Astrocyte (in vitro differentiated cells and primary cell): ENCODE data around the gene APOA5. TPM values are rescaled to one million over a fixed set of nuclear protein-coding genes. Genes with fewer than 3 reads are reported as not detected.

Experiments
- DNase-seq: peaks from one replicate; pipeline ENCODE4 v3.0.0-alpha.2; 2010; ENCODE audit warnings: low read depth
- FAIRE-seq: peaks from 2 replicates; lab custom pipeline; 2011; peaks lifted over from hg19 to GRCh38; lab: Jason Lieb, UNC
- H2AFZ ChIP-seq: 2 replicates; pipeline ENCODE4 v1.6.0; 2012; ENCODE audit warnings: low read depth, low read length, inconsistent platforms
- H3K27ac ChIP-seq: 2 replicates; pipeline ENCODE4 v1.5.1; 2011; ENCODE audit warnings: low read depth, low read length, inconsistent platforms
- H3K27me3 ChIP-seq: 2 replicates; pipeline ENCODE4 v1.6.0; 2011; ENCODE audit warnings: low read length, inconsistent platforms; ENCODE audit not compliant: insufficient read depth
- H3K36me3 ChIP-seq: 2 replicates; pipeline ENCODE4 v1.5.1; 2011; ENCODE audit warnings: low read length, inconsistent platforms; ENCODE audit not compliant: insufficient read depth
- H3K4me1 ChIP-seq: 2 replicates; pipeline ENCODE4 v1.5.1; 2011; ENCODE audit warnings: low read length, inconsistent platforms; ENCODE audit not compliant: insufficient read depth
- H3K4me2 ChIP-seq: 2 replicates; pipeline ENCODE4 v1.6.0; 2012; ENCODE audit warnings: low read length, inconsistent platforms
- H3K4me3 ChIP-seq: 2 replicates; pipeline ENCODE4 v1.5.1; 2011; ENCODE audit warnings: low read depth, mild to moderate bottlenecking, low read length, inconsistent platforms; ENCODE audit not compliant: insufficient read depth
- H3K79me2 ChIP-seq: 2 replicates; pipeline ENCODE4 v1.6.0; 2012; ENCODE audit warnings: mild to moderate bottlenecking, low read length, inconsistent platforms; ENCODE audit not compliant: insufficient read depth
- H3K9ac ChIP-seq: 2 replicates; pipeline ENCODE4 v1.6.0; 2012; ENCODE audit warnings: mild to moderate bottlenecking, low read length, inconsistent platforms
- H3K9me3 ChIP-seq: 2 replicates; pipeline ENCODE4 v1.5.1; 2012; ENCODE audit warnings: low read depth, mild to moderate bottlenecking, low read length, inconsistent platforms; ENCODE audit not compliant: insufficient read depth
- H4K20me1 ChIP-seq: 2 replicates; pipeline ENCODE4 v1.6.0; 2012; ENCODE audit warnings: low read length, inconsistent platforms; ENCODE audit not compliant: insufficient read depth
- H3K27ac Mint-ChIP-seq: one replicate; pipeline ENCODE4 v1.8.0; 2021; ENCODE audit warnings: mild to moderate bottlenecking, mixed read lengths; ENCODE audit not compliant: unreplicated experiment
- H3K27me3 Mint-ChIP-seq: one replicate; pipeline ENCODE4 v1.8.0; 2021; ENCODE audit warnings: low read depth, mixed read lengths; ENCODE audit not compliant: unreplicated experiment
- H3K36me3 Mint-ChIP-seq: one replicate; pipeline ENCODE4 v1.8.0; 2021; ENCODE audit warnings: low read depth, mixed read lengths; ENCODE audit not compliant: unreplicated experiment
- H3K4me1 Mint-ChIP-seq: one replicate; pipeline ENCODE4 v1.8.0; 2021; ENCODE audit warnings: low read depth, mixed read lengths; ENCODE audit not compliant: unreplicated experiment
- H3K4me3 Mint-ChIP-seq: one replicate; pipeline ENCODE4 v1.8.0; 2021; ENCODE audit warnings: mild to moderate bottlenecking, moderate library complexity, mixed read lengths; ENCODE audit not compliant: unreplicated experiment
- H3K9me3 Mint-ChIP-seq: one replicate; pipeline ENCODE4 v1.8.0; 2021; ENCODE audit warnings: mild to moderate bottlenecking, mixed read lengths; ENCODE audit not compliant: unreplicated experiment
- CTCF ChIP-seq: IDR thresholded peaks from 2 replicates; pipeline ENCODE4 v1.5.1; 2011; ENCODE audit warnings: low read depth, mild to moderate bottlenecking, inconsistent platforms, low read length, moderate library complexity; ENCODE audit not compliant: insufficient read depth
- EZH2 ChIP-seq: IDR thresholded peaks from 2 replicates; pipeline ENCODE4 v1.6.1; 2012; ENCODE audit warnings: mild to moderate bottlenecking, low read length, inconsistent platforms; ENCODE audit not compliant: insufficient read depth
- total RNA-seq: library from RNA; stranded (reverse); gene quantifications from 2 replicates; pipeline ENCODE4 v1.2.1, GENCODE V29; 2021

APOA5 gene
- total RNA-seq, 1 donor from 2014 or later: not detected

DNA sequence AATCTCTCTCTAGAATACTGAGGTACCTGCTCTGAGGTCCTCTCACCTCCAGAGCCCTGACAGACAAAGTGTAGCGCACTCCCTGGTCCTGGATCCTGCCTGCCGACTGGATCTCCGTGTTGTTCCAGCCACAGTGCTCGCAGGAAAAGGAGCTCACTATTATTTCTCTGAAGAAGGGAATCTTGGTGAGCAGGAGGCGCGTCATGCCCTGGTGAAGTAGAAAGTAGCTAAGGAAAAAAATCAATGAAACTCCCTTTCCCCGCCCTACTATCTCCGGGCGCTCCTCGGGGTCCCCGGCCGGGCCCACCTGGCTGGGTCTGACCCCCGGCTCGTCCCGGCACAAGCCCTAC lies 4.3 kb downstream of the APOA5 start:
- Mint-ChIP-seq H3K9me3 (no peaks in the 10 kb centered on the region), H3K4me3 (peak overlapping the region; percentile 89), H3K4me1 (peaks cover 20% of the 10 kb centered on the region), H3K27me3 (peaks cover 13% of the 10 kb centered on the region), H3K36me3 (peaks cover 18% of the 10 kb centered on the region), H3K27ac (peak overlapping the region; percentile 84)
- Histone ChIP-seq H3K4me1 (peaks cover 29% of the 10 kb centered on the region), H3K9me3 (no peaks in the 10 kb centered on the region), H3K4me2 (peak overlapping the region; percentile 97), H4K20me1 (peaks cover 22% of the 10 kb centered on the region), H2AFZ (peak overlapping the region; percentile 98), H3K4me3 (peak overlapping the region; percentile 91), H3K79me2 (peaks cover 24% of the 10 kb centered on the region), H3K9ac (peak overlapping the region; percentile 94), H3K36me3 (peaks cover 44% of the 10 kb centered on the region), H3K27me3 (no peaks in the 10 kb centered on the region), H3K27ac (peak overlapping the region; percentile 91)
- no peak for FAIRE-seq
- no peak for DNase-seq
- TF ChIP-seq CTCF (no peak), EZH2 (no peak)

GRCh38 chr11:116786966-116787365 lies 4.7 kb downstream of the APOA5 start:
- Histone ChIP-seq H3K79me2 (peaks cover 28% of the 10 kb centered on the region), H3K4me2 (peak overlapping the region; percentile 97), H3K9ac (peak overlapping the region; percentile 94), H3K27me3 (no peaks in the 10 kb centered on the region), H3K9me3 (no peaks in the 10 kb centered on the region), H2AFZ (no peak overlapping the region), H3K27ac (no peak overlapping the region), H3K36me3 (peaks cover 48% of the 10 kb centered on the region), H3K4me1 (peaks cover 29% of the 10 kb centered on the region), H4K20me1 (peaks cover 27% of the 10 kb centered on the region), H3K4me3 (peak overlapping the region; percentile 91)
- FAIRE-seq (no peak), DNase-seq (no peak)
- TF ChIP-seq CTCF (no peak), EZH2 (no peak)
- Mint-ChIP-seq H3K4me1 (peaks cover 20% of the 10 kb centered on the region), H3K27ac (peak overlapping the region; percentile 84), H3K4me3 (peak overlapping the region; percentile 89), H3K27me3 (peaks cover 13% of the 10 kb centered on the region), H3K36me3 (peaks cover 21% of the 10 kb centered on the region), H3K9me3 (no peaks in the 10 kb centered on the region)

GRCh38 chr11:116786326-116786725 lies 5.4 kb downstream of the APOA5 start:
- no peaks in the 10 kb centered on the region for H3K9me3 Mint-ChIP-seq
- Histone ChIP-seq H3K27ac (no peak overlapping the region), H3K27me3 (no peaks in the 10 kb centered on the region), H2AFZ (no peak overlapping the region), H3K9ac (no peak overlapping the region), H3K4me3 (no peak overlapping the region), H3K4me1 (peaks cover 27% of the 10 kb centered on the region), H3K9me3 (no peaks in the 10 kb centered on the region), H3K79me2 (peaks cover 30% of the 10 kb centered on the region), H3K4me2 (peak overlapping the region; percentile 97), H4K20me1 (peaks cover 28% of the 10 kb centered on the region), H3K36me3 (peaks cover 50% of the 10 kb centered on the region)
- peaks cover 20% of the 10 kb centered on the region for H3K4me1 Mint-ChIP-seq
- DNase-seq (no peak), FAIRE-seq (no peak)
- peak overlapping the region; percentile 89 for H3K4me3 Mint-ChIP-seq
- peaks cover 13% of the 10 kb centered on the region for H3K27me3 Mint-ChIP-seq
- H3K27ac Mint-ChIP-seq: no peak overlapping the region
- H3K36me3 Mint-ChIP-seq: peaks cover 23% of the 10 kb centered on the region
- no peak for TF ChIP-seq EZH2
- no peak for TF ChIP-seq CTCF
